ENCODE data around the gene ITGB1BP1. TPM values are rescaled to one million over a fixed set of nuclear protein-coding genes. Genes with fewer than 3 reads are reported as not detected.

ITGB1BP1 gene
- total RNA-seq, 2 donors from 2014 or later: 26.9 to 36.8 TPM

- intact Hi-C loops (cut with DNase I): no loop called here
- Histone ChIP-seq H3K27ac (no peak overlapping the region), H3K36me3 (no peaks in the 10 kb centered on the region), H3K9me3 (no peaks in the 10 kb centered on the region), H3K4me1 (replicated peaks) (no peaks in the 10 kb centered on the region), H3K4me3 (no peak overlapping the region), H3K27me3 (replicated peaks; ENCODE audit: insufficient read depth) (no peaks in the 10 kb centered on the region)
- DNase-seq (ENCODE audit: low spot score): no peak
- TF ChIP-seq, protein P1, sequence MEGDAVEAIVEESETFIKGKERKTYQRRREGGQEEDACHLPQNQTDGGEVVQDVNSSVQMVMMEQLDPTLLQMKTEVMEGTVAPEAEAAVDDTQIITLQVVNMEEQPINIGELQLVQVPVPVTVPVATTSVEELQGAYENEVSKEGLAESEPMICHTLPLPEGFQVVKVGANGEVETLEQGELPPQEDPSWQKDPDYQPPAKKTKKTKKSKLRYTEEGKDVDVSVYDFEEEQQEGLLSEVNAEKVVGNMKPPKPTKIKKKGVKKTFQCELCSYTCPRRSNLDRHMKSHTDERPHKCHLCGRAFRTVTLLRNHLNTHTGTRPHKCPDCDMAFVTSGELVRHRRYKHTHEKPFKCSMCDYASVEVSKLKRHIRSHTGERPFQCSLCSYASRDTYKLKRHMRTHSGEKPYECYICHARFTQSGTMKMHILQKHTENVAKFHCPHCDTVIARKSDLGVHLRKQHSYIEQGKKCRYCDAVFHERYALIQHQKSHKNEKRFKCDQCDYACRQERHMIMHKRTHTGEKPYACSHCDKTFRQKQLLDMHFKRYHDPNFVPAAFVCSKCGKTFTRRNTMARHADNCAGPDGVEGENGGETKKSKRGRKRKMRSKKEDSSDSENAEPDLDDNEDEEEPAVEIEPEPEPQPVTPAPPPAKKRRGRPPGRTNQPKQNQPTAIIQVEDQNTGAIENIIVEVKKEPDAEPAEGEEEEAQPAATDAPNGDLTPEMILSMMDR (IDR thresholded peaks at IDR 0.05): no peak
- no peak for TF ChIP-seq POLR2A (IDR thresholded peaks at IDR 0.05)
- TF ChIP-seq POLR2AphosphoS5 (IDR thresholded peaks at IDR 0.05): no peak
- 90% methylated on average over 13 of the region's 13 CpGs for WGBS
These were observed 31.2 kb downstream of the ITGB1BP1 start for GRCh38 chr2:9391961-9392720.

GRCh38 chr2:9390991-9391390 lies 32.3 kb downstream of the ITGB1BP1 start:
- TF ChIP-seq POLR2A (IDR thresholded peaks at IDR 0.05): no peak
- no peak for TF ChIP-seq POLR2AphosphoS5 (IDR thresholded peaks at IDR 0.05)
- TF ChIP-seq, protein P1 (IDR thresholded peaks at IDR 0.05): no peak
- Histone ChIP-seq H3K36me3 (no peaks in the 10 kb centered on the region), H3K4me1 (replicated peaks) (no peaks in the 10 kb centered on the region), H3K27me3 (replicated peaks; ENCODE audit: insufficient read depth) (no peaks in the 10 kb centered on the region), H3K27ac (no peak overlapping the region), H3K9me3 (no peaks in the 10 kb centered on the region), H3K4me3 (no peak overlapping the region)
- 92% methylated on average over 19 of the region's 19 CpGs for WGBS
- no peak for DNase-seq (ENCODE audit: low spot score)
- intact Hi-C loops (cut with DNase I): no loop called here

DNA sequence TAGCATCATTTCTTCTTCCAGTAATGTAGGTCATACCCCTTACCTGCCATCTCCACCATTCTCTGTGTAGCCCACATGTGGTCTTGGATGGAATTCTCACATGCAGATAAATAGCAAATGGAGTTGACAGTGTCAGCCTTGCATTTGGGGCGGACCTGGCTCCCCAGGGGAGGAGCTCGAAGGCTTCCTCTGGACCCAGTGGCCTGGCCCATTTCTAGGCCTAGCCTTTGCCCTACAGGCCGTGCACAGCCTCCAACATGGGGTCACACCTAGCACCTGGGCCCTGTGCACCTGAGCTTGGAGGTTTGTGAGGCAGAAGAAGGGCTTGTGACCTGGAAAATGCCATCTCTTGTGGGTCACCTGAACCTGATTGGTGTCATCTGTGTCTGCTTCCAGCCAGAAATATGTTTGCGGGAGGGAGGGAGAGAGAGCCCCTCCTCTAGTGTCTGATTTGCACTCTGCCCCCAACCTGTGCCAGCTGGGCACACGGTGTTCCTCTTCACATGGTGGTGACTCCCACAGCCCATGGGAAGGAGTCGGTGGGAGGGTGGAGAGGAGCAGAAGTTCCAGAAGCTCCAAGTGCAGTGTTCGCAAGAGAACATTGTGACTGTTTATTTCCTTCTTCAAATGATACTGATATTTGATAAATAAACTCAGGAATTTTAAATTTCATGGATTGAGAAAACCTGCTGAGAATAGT lies 33.0 kb downstream of the ITGB1BP1 start:
- no peaks in the 10 kb centered on the region for H3K9me3 ChIP-seq
- no peak overlapping the region for H3K4me3 ChIP-seq
- H3K27me3 ChIP-seq (replicated peaks; ENCODE audit: insufficient read depth): no peaks in the 10 kb centered on the region
- H3K4me1 ChIP-seq (replicated peaks): no peaks in the 10 kb centered on the region
- DNase-seq (ENCODE audit: low spot score): no peak
- no peak overlapping the region for H3K27ac ChIP-seq
- intact Hi-C loops (cut with DNase I): no loop called here
- TF ChIP-seq POLR2A (IDR thresholded peaks at IDR 0.05): no peak
- TF ChIP-seq, protein P1 (IDR thresholded peaks at IDR 0.05): no peak
- TF ChIP-seq POLR2AphosphoS5 (IDR thresholded peaks at IDR 0.05): no peak
- 88% methylated on average over 7 of the region's 7 CpGs for WGBS
- H3K36me3 ChIP-seq: no peaks in the 10 kb centered on the region

GRCh38 chr2:9388950-9389911 lies 34.1 kb downstream of the ITGB1BP1 start:
- WGBS: 91% methylated on average over 28 of the region's 28 CpGs
- no peaks in the 10 kb centered on the region for H3K36me3 ChIP-seq

More at GRCh38 chr2:9388950-9389911, 34.1 kb downstream of the ITGB1BP1 start:
- intact Hi-C loops (cut with DNase I): no loop called here
- no peak overlapping the region for H3K4me3 ChIP-seq
- TF ChIP-seq, protein P1 (IDR thresholded peaks at IDR 0.05): no peak
- no peak for TF ChIP-seq POLR2AphosphoS5 (IDR thresholded peaks at IDR 0.05)
- TF ChIP-seq POLR2A (IDR thresholded peaks at IDR 0.05): no peak
- no peaks in the 10 kb centered on the region for H3K9me3 ChIP-seq
- no peaks in the 10 kb centered on the region for H3K4me1 ChIP-seq (replicated peaks)
- H3K27me3 ChIP-seq (replicated peaks; ENCODE audit: insufficient read depth): no peaks in the 10 kb centered on the region
- no peak overlapping the region for H3K27ac ChIP-seq
- no peak for DNase-seq (ENCODE audit: low spot score)

Data from prostate gland (tissue), 2 donors.